Activated B cell treated with CpG ODN at 0.5 μM for 24 hours (primary cell): ENCODE data around the gene RAB3A. TPM values are rescaled to one million over a fixed set of nuclear protein-coding genes. Genes with fewer than 3 reads are reported as not detected.

Experiments
- ATAC-seq: fragments of 200-7000 bp; cut with Tn5 transposase; one replicate; pipeline ENCODE4 v1.10.0; 2021; ENCODE audit warnings: low read depth, mild to moderate bottlenecking, moderate library complexity
- CTCF ChIA-PET: fragments of 350-600 bp; sonication (Branson Sonifier 250); formaldehyde crosslinking; loops from one replicate; lab custom pipeline; 2021; ENCODE audit warnings: antibody characterized with exemption; lab: Charles Lee
- POLR2A ChIA-PET: fragments of 350-600 bp; sonication (Branson Sonifier 250); formaldehyde crosslinking; loops from one replicate; lab custom pipeline; 2021; ENCODE audit warnings: antibody characterized with exemption; lab: Charles Lee
- DNase-seq: peaks from one replicate; pipeline ENCODE4 v3.0.0; 2022
- H3K27ac Mint-ChIP-seq: one replicate; pipeline ENCODE4 v1.8.0; 2020; ENCODE audit warnings: mixed read lengths
- H3K27me3 Mint-ChIP-seq: one replicate; pipeline ENCODE4 v1.8.0; 2021; ENCODE audit warnings: mixed read lengths
- H3K36me3 Mint-ChIP-seq: one replicate; pipeline ENCODE4 v1.8.0; 2021; ENCODE audit warnings: low read depth, mixed read lengths
- H3K4me1 Mint-ChIP-seq: one replicate; pipeline ENCODE4 v1.8.0; 2021; ENCODE audit warnings: mixed read lengths
- H3K4me3 Mint-ChIP-seq: one replicate; pipeline ENCODE4 v1.8.0; 2020; ENCODE audit warnings: mild to moderate bottlenecking, mixed read lengths
- H3K9me3 Mint-ChIP-seq: one replicate; pipeline ENCODE4 v1.8.0; 2020; ENCODE audit warnings: mixed read lengths
- intact Hi-C: fragments of 100-400 bp; cut with micrococcal nuclease; formaldehyde crosslinking; loops from one replicate; pipeline ENCODE4 v1.15.1; 2024
- total RNA-seq: library from RNA; stranded (reverse); gene quantifications from 2 replicates; pipeline ENCODE4 v1.2.3, GENCODE V29; 2022
- TF ChIP-seq, protein P1 (sequence below): fragments of 200-600 bp; IDR thresholded peaks from one replicate; pipeline ENCODE4 v1.8.0; 2022; ENCODE audit warnings: antibody characterized with exemption, mild to moderate bottlenecking

Gene RAB3A
- total RNA-seq, 1 donor from 2014 or later: 4.1 TPM

DNA sequence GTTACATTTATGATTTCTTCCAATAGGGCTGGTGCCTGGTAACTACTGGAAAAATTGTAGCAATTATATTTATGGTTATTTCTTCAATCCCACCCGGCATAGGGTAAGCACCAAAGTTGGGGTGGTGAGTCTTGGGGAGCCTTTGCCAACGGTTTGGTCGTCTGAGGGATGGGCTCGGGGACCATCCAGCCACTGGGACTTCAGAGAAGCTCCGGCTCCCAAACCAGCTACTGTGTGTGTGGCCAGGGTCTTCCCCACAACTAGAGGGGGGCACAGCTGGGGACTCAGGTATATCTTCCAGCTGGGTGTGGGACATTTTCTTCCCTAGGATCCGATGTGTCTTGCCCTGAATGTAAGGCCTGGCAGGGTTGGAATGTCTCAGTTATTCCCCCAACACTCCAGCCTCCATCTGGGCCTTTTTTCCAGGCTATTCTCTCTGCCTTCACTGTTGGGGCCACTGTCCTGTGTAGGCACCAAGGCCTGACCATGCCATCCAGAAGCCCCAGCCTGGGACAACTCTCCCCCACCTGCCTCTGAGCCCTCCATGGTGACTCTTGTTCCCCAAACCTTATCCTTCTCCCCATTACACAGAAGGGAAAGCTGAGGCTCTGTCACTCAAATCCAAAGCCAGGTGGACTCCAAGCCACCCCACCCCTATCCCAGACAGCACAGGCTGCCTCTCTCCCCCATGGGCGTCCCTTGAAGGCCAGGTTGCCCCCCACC is 31.4 kb downstream of the RAB3A start:
- peak overlapping the region; percentile 92 for H3K27ac Mint-ChIP-seq
- no peaks in the 10 kb centered on the region for H3K27me3 Mint-ChIP-seq
- no peak for DNase-seq
- POLR2A ChIA-PET: interaction anchor here (0.6 to 11.9 kb wide), 14 partner anchors 13 to 418 kb away, joined by 3 to 437 read pairs (median 5); partner anchors contain the start of genes ARRDC2, JUND, MPV17L2 and PIK3R2
- peaks cover 90% of the 10 kb centered on the region for H3K4me1 Mint-ChIP-seq
- no peaks in the 10 kb centered on the region for H3K9me3 Mint-ChIP-seq
- intact Hi-C loops: loop anchor here (1.0 to 10.0 kb wide), 9 partner anchors 9 to 648 kb away; partner anchors contain the start of genes ELL, JUND, MAST3 and PIK3R2
- peak overlapping the region; percentile 94 for H3K4me3 Mint-ChIP-seq
- CTCF ChIA-PET: interaction anchor here (0.6 to 1.5 kb wide), 4 partner anchors 8 to 1401 kb away, joined by 3 to 8 read pairs (median 3); no protein-coding TSS in a partner anchor
- TF ChIP-seq, protein P1, sequence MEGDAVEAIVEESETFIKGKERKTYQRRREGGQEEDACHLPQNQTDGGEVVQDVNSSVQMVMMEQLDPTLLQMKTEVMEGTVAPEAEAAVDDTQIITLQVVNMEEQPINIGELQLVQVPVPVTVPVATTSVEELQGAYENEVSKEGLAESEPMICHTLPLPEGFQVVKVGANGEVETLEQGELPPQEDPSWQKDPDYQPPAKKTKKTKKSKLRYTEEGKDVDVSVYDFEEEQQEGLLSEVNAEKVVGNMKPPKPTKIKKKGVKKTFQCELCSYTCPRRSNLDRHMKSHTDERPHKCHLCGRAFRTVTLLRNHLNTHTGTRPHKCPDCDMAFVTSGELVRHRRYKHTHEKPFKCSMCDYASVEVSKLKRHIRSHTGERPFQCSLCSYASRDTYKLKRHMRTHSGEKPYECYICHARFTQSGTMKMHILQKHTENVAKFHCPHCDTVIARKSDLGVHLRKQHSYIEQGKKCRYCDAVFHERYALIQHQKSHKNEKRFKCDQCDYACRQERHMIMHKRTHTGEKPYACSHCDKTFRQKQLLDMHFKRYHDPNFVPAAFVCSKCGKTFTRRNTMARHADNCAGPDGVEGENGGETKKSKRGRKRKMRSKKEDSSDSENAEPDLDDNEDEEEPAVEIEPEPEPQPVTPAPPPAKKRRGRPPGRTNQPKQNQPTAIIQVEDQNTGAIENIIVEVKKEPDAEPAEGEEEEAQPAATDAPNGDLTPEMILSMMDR: no peak
- no peak for ATAC-seq
- peaks cover 41% of the 10 kb centered on the region for H3K36me3 Mint-ChIP-seq

DNA sequence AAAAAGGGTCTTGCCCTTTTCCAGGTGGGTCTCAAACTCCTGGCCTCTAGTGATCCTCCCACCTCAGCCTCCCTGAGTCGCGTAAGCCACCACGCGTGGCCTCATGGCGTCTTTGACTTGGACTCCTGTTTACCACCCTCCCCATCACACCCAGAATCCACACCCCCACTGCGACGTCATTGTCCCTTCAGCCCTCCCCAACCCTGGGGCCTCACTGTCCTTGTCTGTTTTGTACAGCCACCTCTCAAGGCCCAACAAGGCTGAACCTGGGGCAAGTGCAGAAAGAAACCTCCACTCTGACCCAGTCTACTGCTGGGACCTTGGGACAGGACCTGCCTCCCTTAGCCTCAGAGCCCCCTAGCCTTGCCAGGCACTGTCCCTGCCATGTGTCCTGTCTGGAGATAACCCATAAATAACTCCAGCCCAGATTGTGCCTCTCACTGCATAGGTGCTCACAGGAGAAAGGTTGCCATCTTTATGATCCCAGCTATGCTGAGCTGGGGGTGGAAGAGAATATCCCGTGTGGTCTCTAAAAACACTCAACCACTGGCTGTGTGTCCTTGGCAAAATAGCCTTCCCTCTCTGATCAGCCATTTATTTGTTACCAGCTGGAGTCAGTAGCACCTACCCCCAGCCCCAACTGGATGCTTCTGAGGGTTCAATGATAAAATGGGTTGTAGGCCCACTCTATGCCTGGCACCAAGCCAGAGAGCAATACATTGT is 32.1 kb downstream of the RAB3A start:
- H3K4me3 Mint-ChIP-seq: peak overlapping the region; percentile 75
- no peaks in the 10 kb centered on the region for H3K9me3 Mint-ChIP-seq
- POLR2A ChIA-PET: interaction anchor here (0.6 to 11.9 kb wide), 16 partner anchors 11 to 420 kb away, joined by 3 to 437 read pairs (median 6); partner anchors contain the start of genes JUND, MPV17L2, PIK3R2 and RAB3A
- no peaks in the 10 kb centered on the region for H3K27me3 Mint-ChIP-seq
- CTCF ChIA-PET: interaction anchor here (0.6 to 1.7 kb wide), 7 partner anchors 10 to 1400 kb away, joined by 3 to 11 read pairs (median 3); no protein-coding TSS in a partner anchor
- ATAC-seq (no peak), DNase-seq (no peak)
- H3K4me1 Mint-ChIP-seq: peaks cover 82% of the 10 kb centered on the region
- peak overlapping the region; percentile 92 for H3K27ac Mint-ChIP-seq
- intact Hi-C loops: loop anchor here (5.0 to 10.0 kb wide), 4 partner anchors 74 to 647 kb away; partner anchors contain the start of genes ELL and MAST3
- TF ChIP-seq, protein P1: no peak
- H3K36me3 Mint-ChIP-seq: peaks cover 41% of the 10 kb centered on the region

DNA sequence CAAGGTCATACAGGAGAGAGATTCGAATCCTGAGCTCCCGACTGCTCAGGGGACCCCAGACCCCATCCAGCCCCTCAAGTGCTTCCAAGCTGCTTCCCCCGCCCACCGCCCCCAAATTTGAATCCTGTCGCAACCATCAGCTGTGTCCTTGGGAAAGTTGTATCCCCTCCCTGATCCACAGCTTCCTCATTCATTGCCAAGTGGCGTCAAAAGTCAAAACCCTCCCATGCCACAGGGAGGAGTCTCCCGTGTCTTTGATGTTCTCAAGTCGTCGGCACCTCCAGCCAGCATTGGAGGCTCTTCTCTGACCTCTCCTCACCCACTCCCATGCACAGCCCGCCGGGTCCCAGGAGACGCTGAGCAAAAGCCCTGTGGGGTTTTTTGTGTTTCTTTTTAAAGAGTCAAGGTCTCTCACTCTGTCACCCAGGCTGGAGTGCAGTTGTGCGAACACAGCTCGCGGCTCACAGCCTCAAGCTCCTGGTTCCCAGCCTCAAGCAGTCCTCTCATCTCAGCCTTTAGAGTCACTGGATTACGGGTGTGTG is 33.1 kb downstream of the RAB3A start:
- ATAC-seq (peak; percentile 23), DNase-seq (peak; percentile 62)
- intact Hi-C loops: loop anchor here (5.0 to 10.0 kb wide), 4 partner anchors 73 to 646 kb away; partner anchors contain the start of genes ELL and MAST3
- no peaks in the 10 kb centered on the region for H3K9me3 Mint-ChIP-seq
- ChIA-PET CTCF (interaction anchor here (0.7 to 1.7 kb wide), 9 partner anchors 9 to 218 kb away, joined by 3 to 11 read pairs (median 3); no protein-coding TSS in a partner anchor), POLR2A (interaction anchor here (0.5 to 11.9 kb wide), 24 partner anchors 10 to 751 kb away, joined by 3 to 437 read pairs (median 5); partner anchors contain the start of genes JUND, MPV17L2, PIK3R2 and RAB3A)
- no peaks in the 10 kb centered on the region for H3K27me3 Mint-ChIP-seq
- H3K4me1 Mint-ChIP-seq: peaks cover 74% of the 10 kb centered on the region
- TF ChIP-seq, protein P1: no peak
- peaks cover 42% of the 10 kb centered on the region for H3K36me3 Mint-ChIP-seq
- H3K4me3 Mint-ChIP-seq: peak overlapping the region; percentile 75
- H3K27ac Mint-ChIP-seq: peak overlapping the region; percentile 92

DNA sequence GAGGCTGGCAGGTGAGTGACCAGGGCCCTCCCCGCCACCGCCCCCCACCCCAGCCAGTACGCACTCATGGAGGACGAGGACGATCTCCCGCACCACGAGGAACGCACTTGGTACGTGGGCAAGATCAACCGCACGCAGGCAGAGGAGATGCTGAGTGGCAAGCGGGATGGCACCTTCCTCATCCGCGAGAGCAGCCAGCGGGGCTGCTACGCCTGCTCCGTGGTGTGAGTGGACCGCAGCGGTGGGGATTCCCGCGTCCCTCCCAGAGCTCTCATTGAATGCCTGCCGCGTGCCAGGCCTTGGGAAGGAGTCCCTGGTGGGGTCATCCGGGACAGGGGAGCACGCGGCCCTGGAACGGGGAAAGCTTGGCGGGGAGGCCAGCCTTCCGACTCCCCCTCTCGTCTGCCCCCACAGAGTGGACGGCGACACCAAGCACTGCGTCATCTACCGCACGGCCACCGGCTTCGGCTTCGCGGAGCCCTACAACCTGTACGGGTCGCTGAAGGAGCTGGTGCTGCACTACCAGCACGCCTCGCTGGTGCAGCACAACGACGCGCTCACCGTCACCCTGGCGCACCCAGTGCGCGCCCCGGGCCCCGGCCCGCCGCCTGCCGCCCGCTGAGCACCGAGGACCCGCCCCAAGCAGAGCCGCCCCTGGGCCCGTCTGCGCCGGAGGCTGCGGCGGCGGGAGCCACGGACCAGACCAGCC is 35.0 kb downstream of the RAB3A start:
- DNase-seq: peak; percentile 45
- POLR2A ChIA-PET: interaction anchor here (0.6 to 11.9 kb wide), 14 partner anchors 15 to 168 kb away, joined by 3 to 437 read pairs (median 4); partner anchors contain the start of genes ARRDC2, MPV17L2, PIK3R2 and RAB3A

More for the DNA sequence above, 35.0 kb downstream of the RAB3A start:
- Mint-ChIP-seq H3K27ac (peak overlapping the region; percentile 92), H3K4me1 (peaks cover 57% of the 10 kb centered on the region), H3K4me3 (peak overlapping the region; percentile 66), H3K36me3 (peaks cover 27% of the 10 kb centered on the region), H3K9me3 (no peaks in the 10 kb centered on the region), H3K27me3 (no peaks in the 10 kb centered on the region)
- intact Hi-C loops: loop anchor here (1.0 to 2.0 kb wide), 7 partner anchors 8 to 168 kb away; partner anchors contain the start of genes PIK3R2 and RAB3A
- no peak for ATAC-seq
- CTCF ChIA-PET: interaction anchor here (0.6 to 2.5 kb wide), 10 partner anchors 12 to 107 kb away, joined by 3 to 19 read pairs (median 4); partner anchors contain the start of genes MPV17L2 and RAB3A
- TF ChIP-seq, protein P1: no peak
